HPDE6-E6E7 (cell line): ENCODE data around the gene RHBG.

Experiments used
- DNase-seq: peaks from one replicate; pipeline ENCODE4 v3.0.0; 2011; ENCODE audit warnings: missing footprints; ENCODE audit errors: extremely low spot score

Gene RHBG

GRCh38 chr1:156406251-156406650 is 37.2 kb downstream of the RHBG start:
- DNase-seq, result no peak

GRCh38 chr1:156407344-156407743 is 38.3 kb downstream of the RHBG start:
- no peak for DNase-seq

GRCh38 chr1:156407760-156408159 is 38.7 kb downstream of the RHBG start:
- no peak for DNase-seq

GRCh38 chr1:156409439-156409838 is 40.4 kb downstream of the RHBG start:
- DNase-seq, result no peak

GRCh38 chr1:156410238-156410637 is 41.2 kb downstream of the RHBG start:
- DNase-seq, result no peak

GRCh38 chr1:156410740-156411139 is 41.7 kb downstream of the RHBG start:
- DNase-seq, result no peak

- no peak for DNase-seq
These were observed 43.8 kb downstream of the RHBG start for GRCh38 chr1:156412653-156413321.

GRCh38 chr1:156413391-156414246 is 44.6 kb downstream of the RHBG start:
- no peak for DNase-seq

- DNase-seq, result no peak
These were observed 45.6 kb downstream of the RHBG start for GRCh38 chr1:156414461-156415064.

- DNase-seq, result no peak
These were observed 48.0 kb downstream of the RHBG start for GRCh38 chr1:156416993-156417392.

GRCh38 chr1:156417401-156418020 is 48.5 kb downstream of the RHBG start:
- DNase-seq, result no peak

GRCh38 chr1:156418416-156419070 is 49.5 kb downstream of the RHBG start:
- no peak for DNase-seq

- DNase-seq, result no peak
These were observed 50.8 kb downstream of the RHBG start for GRCh38 chr1:156419854-156420204.

- no peak for DNase-seq
These were observed 51.4 kb downstream of the RHBG start for GRCh38 chr1:156420205-156421061.

- peak; percentile 95 for DNase-seq
These were observed 52.3 kb downstream of the RHBG start for GRCh38 chr1:156421062-156421938.

- DNase-seq, result no peak
These were observed 53.1 kb downstream of the RHBG start for GRCh38 chr1:156421939-156422601.

GRCh38 chr1:156422602-156423091 is 53.6 kb downstream of the RHBG start:
- DNase-seq, result peak; percentile 56

- no peak for DNase-seq
These were observed 54.7 kb downstream of the RHBG start for GRCh38 chr1:156423422-156424352.
